GM12892 (cell line): Measurements from ENCODE around the gene SKOR2.

Experiments
- POLR2A ChIP-seq: IDR thresholded peaks from 2 replicates; pipeline ENCODE4 v1.6.1; 2011; ENCODE audit warnings: low read depth, low read length, control low read depth
- TAF1 ChIP-seq: IDR thresholded peaks from 2 replicates; pipeline ENCODE4 v1.6.1; 2011; ENCODE audit warnings: low read depth, mild to moderate bottlenecking, control low read depth, low read length, borderline replicate concordance

DNA sequence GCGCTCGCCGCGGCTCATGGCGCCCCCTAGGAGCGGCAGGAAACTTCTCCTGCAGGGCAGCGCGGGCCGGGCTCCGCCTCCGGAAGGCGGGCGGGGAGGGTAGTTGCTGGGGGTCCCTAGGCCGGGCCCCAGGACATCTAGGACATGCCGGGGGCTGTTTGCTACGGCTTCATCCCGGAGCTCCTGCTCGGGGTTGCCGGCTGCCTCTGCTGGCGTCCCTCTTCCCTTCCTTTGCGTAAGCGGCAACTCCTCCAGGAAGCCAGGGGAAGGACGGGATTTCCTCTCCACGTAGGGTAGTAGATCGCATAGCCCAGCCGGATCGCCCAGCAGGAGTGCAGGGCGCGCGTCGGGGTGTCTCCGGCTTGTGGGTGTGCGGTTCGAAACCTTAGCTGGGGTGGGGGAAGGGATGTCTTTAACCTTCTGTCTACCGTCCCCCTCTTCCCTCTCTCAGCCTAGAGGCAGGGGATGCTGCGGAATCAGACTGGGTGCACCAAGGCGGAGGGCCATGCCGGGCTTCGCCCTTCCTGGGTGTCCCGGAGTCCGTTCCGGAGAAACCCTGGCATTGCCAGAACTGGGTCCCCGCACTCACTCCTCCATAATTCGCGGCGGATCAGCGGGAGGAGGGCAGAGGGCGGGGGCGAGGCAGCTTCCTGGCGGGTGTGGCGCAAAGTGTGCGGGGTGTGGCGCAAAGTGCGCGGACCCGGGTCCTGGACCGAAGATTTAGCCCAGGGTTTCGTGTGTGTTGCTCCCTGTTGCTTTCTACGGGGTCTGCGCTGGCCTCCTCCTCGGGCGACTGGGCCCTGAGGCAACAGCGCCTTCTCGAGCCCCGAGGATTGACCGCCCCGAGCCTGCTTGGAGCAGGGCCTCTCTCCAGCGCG, 12.2 kb upstream of the SKOR2 start:
- TF ChIP-seq POLR2A (no peak), TAF1 (no peak)
